ENCODE data around the gene ADAM15. TPM values are rescaled to one million over a fixed set of nuclear protein-coding genes. Genes with fewer than 3 reads are reported as not detected.

ADAM15 gene
- total RNA-seq, 5 donors from 2014 or later (not counting 1 experiment from before 2014, with no cell fraction given), result 17.3 to 53.0 (median 37.2) TPM

DNA sequence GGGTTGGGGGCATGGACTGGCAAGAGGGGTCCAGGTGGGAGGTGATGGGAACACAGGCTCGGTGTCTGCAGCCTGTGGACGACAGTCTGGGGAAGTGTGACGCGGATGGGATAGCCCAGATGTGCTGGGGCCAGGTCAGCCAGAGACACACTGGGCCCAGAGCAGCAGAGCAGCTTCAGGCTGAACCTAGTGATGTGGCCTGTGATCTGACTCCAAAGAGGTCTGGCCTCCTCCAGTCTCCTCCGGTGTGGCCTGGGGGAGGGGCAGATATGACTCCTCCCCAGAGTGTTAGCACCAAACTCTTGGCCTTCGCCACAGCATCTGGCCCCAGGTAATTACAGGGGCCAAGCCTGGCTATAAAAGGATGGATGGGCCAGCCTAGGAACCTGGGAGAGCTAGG is 41.0 kb downstream of the ADAM15 start:
- Mint-ChIP-seq H3K4me3 (no peak overlapping the region), H3K36me3 (no peaks in the 10 kb centered on the region), H3K4me1 (peaks cover 0 to 8% (median 5%) of the 10 kb centered on the region in 3 donors), H3K9me3 (no peaks in the 10 kb centered on the region), H3K27ac (no peak overlapping the region), H3K27me3 (peaks cover 4 to 7% of the 10 kb centered on the region in 2 donors)
- Histone ChIP-seq H3K27me3 (replicated peaks in 1 of 2; ENCODE audit: control insufficient read depth in 2 of 2, extremely low read depth in 1 of 2, insufficient read depth in 2 of 2, low read length in 1 of 2) (peaks cover 0 to 35% of the 10 kb centered on the region in 2 experiments), H3K4me3 (ENCODE audit: control insufficient read depth in 1 of 2, extremely low read depth in 1 of 2, low read length in 1 of 2) (no peak overlapping the region), H3K9me3 (no peaks in the 10 kb centered on the region), H3K4me1 (ENCODE audit: control insufficient read depth in 1 of 2, extremely low read depth in 1 of 2, insufficient read depth in 2 of 2, low read length in 2 of 2) (peaks cover 0 to 10% of the 10 kb centered on the region in 2 experiments), H3K27ac (ENCODE audit: low read length) (no peak overlapping the region), H3K36me3 (ENCODE audit: control insufficient read depth in 2 of 2, extremely low read depth in 1 of 2, insufficient read depth in 1 of 2, low read length in 1 of 2) (no peaks in the 10 kb centered on the region)
- POLR2A ChIA-PET, result interaction anchor here in 1 of 2 donors (0.6 kb wide), 1 partner anchor 275 kb away, joined by 3 read pairs; no protein-coding TSS in a partner anchor
- CTCF ChIA-PET, result interaction anchor here (0.6 to 2.0 kb wide), 9 partner anchors 39 to 81 kb away, joined by 3 to 29 read pairs (median 7); partner anchors contain the start of genes KRTCAP2 (in 2 of the 2) and TRIM46 (in 1 of the 2)
- ATAC-seq (replicated peaks in 1 of 4) (no peak), DNase-seq (peak in 1 of 35 experiments; percentile 5)
- WGBS (ENCODE audit: insufficient coverage), result 86% methylated on average over 4 of the region's 6 CpGs

DNA sequence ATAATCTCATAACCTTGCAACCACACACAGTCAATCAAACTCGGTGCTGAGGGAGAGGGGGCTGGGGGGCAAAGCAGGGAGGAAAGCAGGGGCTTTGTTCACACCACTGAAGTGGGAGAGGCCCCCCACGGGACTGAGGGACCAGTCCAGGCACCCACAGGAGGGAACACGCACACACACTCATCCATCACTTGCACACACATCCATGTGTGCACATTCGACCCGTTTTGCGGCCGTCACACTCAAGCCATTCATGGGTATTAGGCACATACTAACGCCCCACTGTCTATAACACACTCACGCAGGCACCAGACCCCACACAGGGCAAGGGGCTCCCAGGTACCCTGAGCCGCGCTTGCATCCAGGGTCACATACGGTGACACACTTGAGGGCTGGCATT is 41.5 kb downstream of the ADAM15 start:
- CTCF ChIA-PET, result interaction anchor here in 1 of 2 donors (1.6 to 2.0 kb wide), 3 partner anchors 73 to 81 kb away, joined by 7 to 29 read pairs (median 21); partner anchors contain the start of genes KRTCAP2 and TRIM46
- Histone ChIP-seq H3K27me3 (replicated peaks in 1 of 2; ENCODE audit: control insufficient read depth in 2 of 2, extremely low read depth in 1 of 2, insufficient read depth in 2 of 2, low read length in 1 of 2) (peaks cover 0 to 37% of the 10 kb centered on the region in 2 experiments), H3K4me1 (ENCODE audit: control insufficient read depth in 1 of 2, extremely low read depth in 1 of 2, insufficient read depth in 2 of 2, low read length in 2 of 2) (peaks cover 0 to 10% of the 10 kb centered on the region in 2 experiments), H3K27ac (ENCODE audit: low read length) (no peak overlapping the region), H3K4me3 (ENCODE audit: control insufficient read depth in 1 of 2, extremely low read depth in 1 of 2, low read length in 1 of 2) (no peak overlapping the region), H3K9me3 (no peaks in the 10 kb centered on the region), H3K36me3 (ENCODE audit: control insufficient read depth in 2 of 2, extremely low read depth in 1 of 2, insufficient read depth in 1 of 2, low read length in 1 of 2) (no peaks in the 10 kb centered on the region)
- no peak overlapping the region for H3K27ac Mint-ChIP-seq
- H3K4me3 Mint-ChIP-seq, result no peak overlapping the region
- peaks cover 0 to 6% (median 5%) of the 10 kb centered on the region in 3 donors for H3K4me1 Mint-ChIP-seq
- H3K36me3 Mint-ChIP-seq, result no peaks in the 10 kb centered on the region
- no peaks in the 10 kb centered on the region for H3K9me3 Mint-ChIP-seq
- DNase-seq (no peak), ATAC-seq (replicated peaks in 1 of 4) (no peak)
- peaks cover 4 to 7% of the 10 kb centered on the region in 2 donors for H3K27me3 Mint-ChIP-seq
- WGBS (ENCODE audit: insufficient coverage), result 98% methylated on average over 9 of the region's 12 CpGs
- POLR2A ChIA-PET, result no interaction called here

DNA sequence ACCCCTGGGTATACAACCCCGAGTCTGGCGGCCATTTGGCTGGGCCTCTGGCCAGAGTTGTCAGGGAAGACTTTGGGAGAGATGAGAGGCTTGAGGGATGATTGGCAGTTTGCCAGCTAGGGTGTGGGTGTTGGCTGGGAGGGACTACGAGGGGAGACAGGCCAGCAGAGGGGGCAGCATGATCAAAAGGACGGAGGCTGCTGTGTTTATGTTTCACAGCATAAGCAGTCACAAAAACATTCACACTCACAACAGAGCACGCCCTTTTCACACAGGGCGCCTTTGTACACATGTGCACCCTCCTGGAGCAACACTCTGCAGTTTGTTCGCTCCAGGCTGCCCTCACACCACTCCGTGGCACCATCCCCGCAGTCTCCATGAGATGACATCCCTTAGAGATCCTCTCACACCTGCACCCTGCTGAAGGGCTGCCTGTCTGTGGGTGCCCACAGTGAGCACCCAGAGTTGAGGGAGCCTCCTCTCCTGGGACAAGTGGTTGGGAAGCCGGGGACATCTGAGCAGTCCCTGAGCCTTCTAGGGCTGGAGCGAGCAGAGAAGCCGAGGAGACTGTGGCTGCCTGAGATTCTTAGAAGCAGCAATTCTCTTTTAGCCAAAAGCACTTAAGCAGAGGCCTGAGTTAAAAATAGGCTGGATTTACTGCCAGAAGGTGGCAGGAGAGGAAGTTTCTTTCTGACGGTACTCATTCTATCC is 43.0 kb downstream of the ADAM15 start:
- CTCF ChIA-PET, result interaction anchor here in 1 of 2 donors (1.4 kb wide), 1 partner anchor 9 kb away, joined by 4 read pairs; no protein-coding TSS in a partner anchor
- peak in 3 of 4 experiments; percentile 38 to 67 (median 57) for ATAC-seq (replicated peaks in 1 of 4)
- WGBS (ENCODE audit: insufficient coverage), result 67% methylated on average over 8 of the region's 13 CpGs

DNA sequence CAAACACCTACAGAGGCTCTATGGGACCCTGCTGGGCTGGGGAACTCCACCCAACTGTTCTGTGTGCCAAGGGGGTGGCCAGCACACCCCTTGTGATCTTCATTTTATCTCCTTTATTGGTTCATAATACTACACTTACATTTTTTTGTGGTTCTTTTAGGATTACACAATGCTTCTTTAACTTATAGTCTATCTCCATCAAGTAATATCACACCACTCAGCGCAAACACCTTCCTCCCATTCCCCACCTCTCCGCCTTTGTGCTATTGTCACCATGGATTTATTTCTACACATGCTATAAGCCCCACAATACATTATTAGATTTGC is 43.5 kb downstream of the ADAM15 start:
- Mint-ChIP-seq H3K27me3 (peaks cover 4 to 7% of the 10 kb centered on the region in 2 donors), H3K4me3 (no peak overlapping the region), H3K9me3 (no peaks in the 10 kb centered on the region), H3K36me3 (no peaks in the 10 kb centered on the region), H3K4me1 (peaks cover 0 to 5% (median 5%) of the 10 kb centered on the region in 3 donors), H3K27ac (peak overlapping the region in 1 of 2 donors; percentile 8)
- ATAC-seq (replicated peaks in 1 of 4) (no peak), DNase-seq (no peak)
- WGBS (ENCODE audit: insufficient coverage), result 80% methylated on average over 2 of the region's 2 CpGs
- Histone ChIP-seq H3K27ac (ENCODE audit: low read length) (no peak overlapping the region), H3K36me3 (ENCODE audit: control insufficient read depth in 2 of 2, extremely low read depth in 1 of 2, insufficient read depth in 1 of 2, low read length in 1 of 2) (no peaks in the 10 kb centered on the region), H3K9me3 (no peaks in the 10 kb centered on the region), H3K4me1 (ENCODE audit: control insufficient read depth in 1 of 2, extremely low read depth in 1 of 2, insufficient read depth in 2 of 2, low read length in 2 of 2) (peaks cover 0 to 10% of the 10 kb centered on the region in 2 experiments), H3K27me3 (replicated peaks in 1 of 2; ENCODE audit: control insufficient read depth in 2 of 2, extremely low read depth in 1 of 2, insufficient read depth in 2 of 2, low read length in 1 of 2) (peaks cover 0 to 54% of the 10 kb centered on the region in 2 experiments), H3K4me3 (ENCODE audit: control insufficient read depth in 1 of 2, extremely low read depth in 1 of 2, low read length in 1 of 2) (no peak overlapping the region)
- POLR2A ChIA-PET, result interaction anchor here in 1 of 2 donors (0.6 kb wide), 1 partner anchor 28 kb away, joined by 3 read pairs; no protein-coding TSS in a partner anchor
- CTCF ChIA-PET, result interaction anchor here in 1 of 2 donors (1.1 to 1.4 kb wide), 2 partner anchors 9 to 73 kb away, joined by 4 to 5 read pairs; no protein-coding TSS in a partner anchor

More for the DNA sequence above, 43.0 kb downstream of the ADAM15 start:
- no peak overlapping the region for H3K4me3 Mint-ChIP-seq
- H3K9me3 ChIP-seq, result no peaks in the 10 kb centered on the region
- no peak overlapping the region for H3K4me3 ChIP-seq (ENCODE audit: control insufficient read depth in 1 of 2, extremely low read depth in 1 of 2, low read length in 1 of 2)
- H3K27ac Mint-ChIP-seq, result no peak overlapping the region
- peaks cover 0 to 10% of the 10 kb centered on the region in 2 experiments for H3K4me1 ChIP-seq (ENCODE audit: control insufficient read depth in 1 of 2, extremely low read depth in 1 of 2, insufficient read depth in 2 of 2, low read length in 2 of 2)
- H3K36me3 Mint-ChIP-seq, result no peaks in the 10 kb centered on the region
- H3K36me3 ChIP-seq (ENCODE audit: control insufficient read depth in 2 of 2, extremely low read depth in 1 of 2, insufficient read depth in 1 of 2, low read length in 1 of 2), result no peaks in the 10 kb centered on the region
- no peaks in the 10 kb centered on the region for H3K9me3 Mint-ChIP-seq
- peaks cover 0 to 49% of the 10 kb centered on the region in 2 experiments for H3K27me3 ChIP-seq (replicated peaks in 1 of 2; ENCODE audit: control insufficient read depth in 2 of 2, extremely low read depth in 1 of 2, insufficient read depth in 2 of 2, low read length in 1 of 2)
- peaks cover 4 to 7% of the 10 kb centered on the region in 2 donors for H3K27me3 Mint-ChIP-seq
- peak in 1 of 35 experiments; percentile 51 for DNase-seq
- no peak overlapping the region for H3K27ac ChIP-seq (ENCODE audit: low read length)
- POLR2A ChIA-PET, result no interaction called here
- peaks cover 0 to 5% (median 5%) of the 10 kb centered on the region in 3 donors for H3K4me1 Mint-ChIP-seq

DNA sequence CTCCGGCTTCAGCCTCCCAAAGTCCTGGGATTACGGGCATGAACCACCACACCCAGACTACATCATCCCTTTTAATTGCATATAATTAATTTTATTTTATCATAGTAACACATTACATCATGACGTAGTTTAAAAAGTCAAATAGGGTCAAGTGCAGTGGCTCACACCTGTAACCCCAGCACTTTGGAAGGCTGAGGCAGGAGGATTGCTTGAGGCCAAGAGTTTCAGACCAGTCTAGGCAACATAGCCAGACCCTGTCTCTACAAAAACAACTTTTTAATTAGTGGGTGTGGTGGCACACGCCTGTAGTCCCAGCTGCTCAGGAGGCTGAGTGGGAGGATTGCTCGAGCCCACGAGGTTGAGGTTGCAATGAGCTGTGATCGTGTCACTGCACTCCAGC is 48.2 kb downstream of the ADAM15 start:
- DNase-seq (no peak), ATAC-seq (replicated peaks in 1 of 4) (no peak)
- CTCF ChIA-PET, result interaction anchor here (0.6 kb wide), 2 partner anchors 52 to 425 kb away, joined by 3 read pairs; no protein-coding TSS in a partner anchor
- peaks cover 0 to 30% of the 10 kb centered on the region in 2 experiments for H3K27me3 ChIP-seq (replicated peaks in 1 of 2; ENCODE audit: control insufficient read depth in 2 of 2, extremely low read depth in 1 of 2, insufficient read depth in 2 of 2, low read length in 1 of 2)
- no peaks in the 10 kb centered on the region for H3K36me3 ChIP-seq (ENCODE audit: control insufficient read depth in 2 of 2, extremely low read depth in 1 of 2, insufficient read depth in 1 of 2, low read length in 1 of 2)
- H3K4me1 ChIP-seq (ENCODE audit: control insufficient read depth in 1 of 2, extremely low read depth in 1 of 2, insufficient read depth in 2 of 2, low read length in 2 of 2), result no peaks in the 10 kb centered on the region
- POLR2A ChIA-PET, result interaction anchor here in 1 of 2 donors (0.7 kb wide), 1 partner anchor 1020 kb away, joined by 18 read pairs; no protein-coding TSS in a partner anchor
- Mint-ChIP-seq H3K4me1 (no peaks in the 10 kb centered on the region), H3K36me3 (no peaks in the 10 kb centered on the region), H3K27ac (no peak overlapping the region), H3K27me3 (peaks cover 7 to 9% of the 10 kb centered on the region in 2 donors), H3K4me3 (no peak overlapping the region), H3K9me3 (no peaks in the 10 kb centered on the region)
- 44% methylated on average over 3 of the region's 7 CpGs for WGBS (ENCODE audit: insufficient coverage)
- no peaks in the 10 kb centered on the region for H3K9me3 ChIP-seq
- H3K27ac ChIP-seq (ENCODE audit: low read length), result no peak overlapping the region
- H3K4me3 ChIP-seq (ENCODE audit: control insufficient read depth in 1 of 2, extremely low read depth in 1 of 2, low read length in 1 of 2), result no peak overlapping the region

DNA sequence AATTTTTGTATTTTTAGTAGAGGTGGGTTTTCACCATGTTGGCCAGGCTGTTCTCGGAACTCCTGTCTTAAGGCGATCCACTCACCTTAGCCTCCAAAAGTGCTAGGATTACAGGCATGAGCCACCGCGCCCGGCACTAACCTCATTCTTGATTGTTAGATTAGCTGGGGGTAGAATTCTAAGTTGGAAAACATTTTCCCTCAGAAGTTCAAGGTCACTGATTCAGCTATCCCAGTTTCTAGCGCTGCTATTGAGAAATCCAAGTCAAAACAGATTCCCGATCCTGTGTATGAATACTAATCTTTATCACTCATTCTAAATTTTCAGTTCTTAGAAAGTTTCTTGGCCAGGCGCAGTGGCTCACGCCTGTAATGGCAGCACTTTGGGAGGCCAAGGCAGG is 52.2 kb downstream of the ADAM15 start:
- Mint-ChIP-seq H3K4me1 (no peaks in the 10 kb centered on the region), H3K27me3 (peaks cover 0 to 4% of the 10 kb centered on the region in 2 donors), H3K9me3 (no peaks in the 10 kb centered on the region), H3K4me3 (no peak overlapping the region), H3K27ac (no peak overlapping the region), H3K36me3 (no peaks in the 10 kb centered on the region)
- no peaks in the 10 kb centered on the region for H3K4me1 ChIP-seq (ENCODE audit: control insufficient read depth in 1 of 2, extremely low read depth in 1 of 2, insufficient read depth in 2 of 2, low read length in 2 of 2)
- H3K27ac ChIP-seq (ENCODE audit: low read length), result no peak overlapping the region
- ChIA-PET POLR2A (no interaction called here), CTCF (no interaction called here)
- DNase-seq (no peak), ATAC-seq (replicated peaks in 1 of 4) (no peak)
- no peaks in the 10 kb centered on the region for H3K36me3 ChIP-seq (ENCODE audit: control insufficient read depth in 2 of 2, extremely low read depth in 1 of 2, insufficient read depth in 1 of 2, low read length in 1 of 2)
- H3K4me3 ChIP-seq (ENCODE audit: control insufficient read depth in 1 of 2, extremely low read depth in 1 of 2, low read length in 1 of 2), result no peak overlapping the region
- peaks cover 0 to 19% of the 10 kb centered on the region in 2 experiments for H3K27me3 ChIP-seq (replicated peaks in 1 of 2; ENCODE audit: control insufficient read depth in 2 of 2, extremely low read depth in 1 of 2, insufficient read depth in 2 of 2, low read length in 1 of 2)
- WGBS (ENCODE audit: insufficient coverage), result 93% methylated on average over 2 of the region's 9 CpGs
- no peaks in the 10 kb centered on the region for H3K9me3 ChIP-seq

Measured in T-cell (primary cell).